ENCODE results near the gene MAP3K6. TPM values are rescaled to one million over a fixed set of nuclear protein-coding genes. Genes with fewer than 3 reads are reported as not detected.
"Not testable (repeated sequence)": the region's sequence is repeated elsewhere in the genome, so short reads cannot be mapped to it uniquely, and the experiment has no call there.

The MAP3K6 gene
- total RNA-seq, 2 donors from 2014 or later: 78.6 to 85.6 TPM

- Histone ChIP-seq H3K4me1 (ENCODE audit: control insufficient read depth in 1 of 2, low read depth in 2 of 2) (peaks cover 9 to 14% of the 10 kb centered on the region in 2 donors), H3K27me3 (replicated peaks; ENCODE audit: insufficient read depth) (no peaks in the 10 kb centered on the region), H3K4me3 (no peak overlapping the region), H3K36me3 (peaks cover 76% of the 10 kb centered on the region), H3K9me3 (no peaks in the 10 kb centered on the region), H3K27ac (no peak overlapping the region)
- no peak for ATAC-seq (ENCODE audit: insufficient number of reproducible peaks, low FRiP score, low read depth)
- DNase-seq (ENCODE audit: low spot score): no peak
- TF ChIP-seq, protein P1, sequence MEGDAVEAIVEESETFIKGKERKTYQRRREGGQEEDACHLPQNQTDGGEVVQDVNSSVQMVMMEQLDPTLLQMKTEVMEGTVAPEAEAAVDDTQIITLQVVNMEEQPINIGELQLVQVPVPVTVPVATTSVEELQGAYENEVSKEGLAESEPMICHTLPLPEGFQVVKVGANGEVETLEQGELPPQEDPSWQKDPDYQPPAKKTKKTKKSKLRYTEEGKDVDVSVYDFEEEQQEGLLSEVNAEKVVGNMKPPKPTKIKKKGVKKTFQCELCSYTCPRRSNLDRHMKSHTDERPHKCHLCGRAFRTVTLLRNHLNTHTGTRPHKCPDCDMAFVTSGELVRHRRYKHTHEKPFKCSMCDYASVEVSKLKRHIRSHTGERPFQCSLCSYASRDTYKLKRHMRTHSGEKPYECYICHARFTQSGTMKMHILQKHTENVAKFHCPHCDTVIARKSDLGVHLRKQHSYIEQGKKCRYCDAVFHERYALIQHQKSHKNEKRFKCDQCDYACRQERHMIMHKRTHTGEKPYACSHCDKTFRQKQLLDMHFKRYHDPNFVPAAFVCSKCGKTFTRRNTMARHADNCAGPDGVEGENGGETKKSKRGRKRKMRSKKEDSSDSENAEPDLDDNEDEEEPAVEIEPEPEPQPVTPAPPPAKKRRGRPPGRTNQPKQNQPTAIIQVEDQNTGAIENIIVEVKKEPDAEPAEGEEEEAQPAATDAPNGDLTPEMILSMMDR (IDR thresholded peaks at IDR 0.05): no peak
Observed at GRCh38 chr1:27409669-27410068, 42.9 kb upstream of the MAP3K6 start.

GRCh38 chr1:27408151-27408550, 41.4 kb upstream of the MAP3K6 start:
- Histone ChIP-seq H3K4me1 (ENCODE audit: control insufficient read depth in 1 of 2, low read depth in 2 of 2) (peaks cover 21 to 29% of the 10 kb centered on the region in 2 donors), H3K9me3 (no peaks in the 10 kb centered on the region), H3K27ac (no peak overlapping the region), H3K4me3 (no peak overlapping the region), H3K36me3 (peaks cover 60% of the 10 kb centered on the region), H3K27me3 (replicated peaks; ENCODE audit: insufficient read depth) (no peaks in the 10 kb centered on the region)
- TF ChIP-seq, protein P1 (IDR thresholded peaks at IDR 0.05): no peak
- ATAC-seq (ENCODE audit: insufficient number of reproducible peaks, low FRiP score, low read depth) (no peak), DNase-seq (ENCODE audit: low spot score) (no peak)

- H3K27ac ChIP-seq: peak overlapping the region in 1 of 2 donors; percentile 87
- DNase-seq (ENCODE audit: low spot score); ATAC-seq (ENCODE audit: insufficient number of reproducible peaks, low FRiP score, low read depth); H3K27me3 ChIP-seq (replicated peaks; ENCODE audit: insufficient read depth); H3K9me3 ChIP-seq; H3K4me3 ChIP-seq: not testable (repeated sequence)
- H3K36me3 ChIP-seq: peaks cover 47% of the 10 kb centered on the region
- peaks cover 31 to 43% of the 10 kb centered on the region in 2 donors for H3K4me1 ChIP-seq (ENCODE audit: control insufficient read depth in 1 of 2, low read depth in 2 of 2)
Observed at GRCh38 chr1:27406791-27407190, 40.0 kb upstream of the MAP3K6 start.

DNA sequence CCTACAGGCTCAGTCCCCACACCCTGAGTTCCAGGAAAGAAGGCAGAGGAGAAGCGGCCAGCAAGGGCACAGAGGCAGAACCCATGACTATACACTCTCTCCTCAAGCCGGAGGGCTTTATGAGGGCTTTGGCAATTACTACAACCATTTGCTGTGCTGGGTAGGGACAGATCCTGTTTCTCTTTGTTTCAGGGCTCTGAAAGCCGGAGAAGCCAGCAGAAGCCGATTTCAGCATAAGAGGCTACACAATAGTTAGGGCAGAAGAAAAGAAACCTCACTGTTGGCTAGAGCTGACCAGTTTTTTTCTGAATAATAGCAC, 39.6 kb upstream of the MAP3K6 start:
- Histone ChIP-seq H3K27me3 (replicated peaks; ENCODE audit: insufficient read depth) (no peaks in the 10 kb centered on the region), H3K9me3 (no peaks in the 10 kb centered on the region), H3K4me3 (no peak overlapping the region), H3K36me3 (peaks cover 46% of the 10 kb centered on the region), H3K4me1 (ENCODE audit: control insufficient read depth in 1 of 2, low read depth in 2 of 2) (peaks cover 31 to 48% of the 10 kb centered on the region in 2 donors), H3K27ac (peak overlapping the region; percentile 25 to 87)
- no peak for ATAC-seq (ENCODE audit: insufficient number of reproducible peaks, low FRiP score, low read depth)
- DNase-seq (ENCODE audit: low spot score): no peak
- TF ChIP-seq, protein P1 (IDR thresholded peaks at IDR 0.05): no peak

DNA sequence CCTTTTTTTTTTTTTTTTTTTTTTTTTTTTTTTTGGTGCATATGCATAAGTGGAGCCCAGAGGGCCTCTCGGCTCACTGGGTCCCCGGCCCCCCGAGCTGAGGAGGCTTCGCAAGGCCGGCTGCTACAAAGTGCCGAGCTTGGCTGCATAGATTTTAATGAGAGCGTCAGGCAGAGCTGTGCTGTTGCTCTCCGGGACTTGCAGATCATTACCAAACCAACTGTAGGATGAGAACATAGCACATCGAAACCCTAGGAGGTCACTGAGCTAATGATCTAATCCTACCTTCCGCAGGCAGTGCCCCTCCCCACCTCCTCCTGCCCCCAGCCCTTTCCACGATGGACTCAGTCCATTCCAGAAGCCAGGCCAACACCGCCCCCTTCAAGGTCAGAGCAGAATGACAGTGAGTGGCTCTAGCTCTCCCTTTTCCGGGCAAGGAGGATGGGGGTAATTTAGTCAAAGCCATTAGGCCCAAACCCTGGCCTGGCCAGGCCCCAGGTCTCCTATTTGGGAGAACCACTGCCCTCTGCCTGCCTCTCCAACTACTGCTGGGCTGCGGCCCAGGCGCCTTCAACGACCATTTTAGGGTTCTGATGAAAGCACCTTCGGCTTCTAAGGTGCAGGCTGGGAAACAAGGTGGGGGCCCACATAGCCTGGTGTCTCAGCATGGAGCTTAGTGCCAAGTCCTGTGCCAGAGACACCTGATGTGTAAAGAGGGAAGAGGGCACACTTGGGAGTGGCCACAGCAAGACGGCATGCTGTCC, 39.0 kb upstream of the MAP3K6 start:
- not testable (repeated sequence) for ATAC-seq (ENCODE audit: insufficient number of reproducible peaks, low FRiP score, low read depth)
- Histone ChIP-seq H3K36me3 (peaks cover 41% of the 10 kb centered on the region), H3K4me1 (ENCODE audit: control insufficient read depth in 1 of 2, low read depth in 2 of 2) (peaks cover 31 to 51% of the 10 kb centered on the region in 2 donors)

DNA sequence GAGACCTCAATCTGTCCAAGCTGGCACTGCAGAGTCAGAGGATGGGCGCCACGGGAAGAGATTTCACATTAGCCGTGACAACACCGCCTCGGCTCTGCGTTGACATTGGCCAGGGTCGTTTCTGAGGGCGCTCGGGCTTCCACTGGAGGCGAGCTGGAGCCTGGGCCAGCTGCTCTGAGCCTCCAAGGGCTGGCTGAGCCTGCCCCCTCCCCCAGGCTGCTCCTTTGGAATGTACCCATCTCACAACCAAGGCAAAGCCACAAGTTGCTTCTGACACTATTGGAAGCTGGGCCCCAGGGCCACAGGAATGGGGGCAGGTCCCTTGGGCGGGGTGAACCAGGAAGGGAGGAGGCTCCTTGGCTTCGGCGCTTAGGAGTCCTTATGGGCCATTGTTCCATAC, 38.3 kb upstream of the MAP3K6 start:
- no peaks in the 10 kb centered on the region for H3K27me3 ChIP-seq (replicated peaks; ENCODE audit: insufficient read depth)
- no peak for ATAC-seq (ENCODE audit: insufficient number of reproducible peaks, low FRiP score, low read depth)
- no peaks in the 10 kb centered on the region for H3K9me3 ChIP-seq
- TF ChIP-seq, protein P1 (IDR thresholded peaks at IDR 0.05): no peak
- H3K36me3 ChIP-seq: peaks cover 34% of the 10 kb centered on the region
- H3K4me1 ChIP-seq (ENCODE audit: control insufficient read depth in 1 of 2, low read depth in 2 of 2): peaks cover 31 to 51% of the 10 kb centered on the region in 2 donors
- H3K27ac ChIP-seq: peak overlapping the region; percentile 72 to 87
- no peak for DNase-seq (ENCODE audit: low spot score)
- no peak overlapping the region for H3K4me3 ChIP-seq

More for the DNA sequence above, 39.0 kb upstream of the MAP3K6 start:
- H3K27ac ChIP-seq: peak overlapping the region; percentile 25 to 87
- H3K27me3 ChIP-seq (replicated peaks; ENCODE audit: insufficient read depth); DNase-seq (ENCODE audit: low spot score); H3K9me3 ChIP-seq; H3K4me3 ChIP-seq: not testable (repeated sequence)
